K562 (cell line): ENCODE measurements around the gene IGSF3. TPM values are rescaled to one million over a fixed set of nuclear protein-coding genes. Genes with fewer than 3 reads are reported as not detected.

Experiments
- CGGBP1 ChIP-seq: fragments of 250-450 bp; sonication (Bioruptor Pico); IDR thresholded peaks from 2 replicates; pipeline ENCODE4 v1.9.0; 2021; ENCODE audit warnings: mild to moderate bottlenecking
- ELF2 ChIP-seq: fragments of 250-450 bp; sonication (Bioruptor Pico); IDR thresholded peaks from 2 replicates; pipeline ENCODE4 v1.5.0; 2021; ENCODE audit warnings: mild to moderate bottlenecking
- NCOA2 ChIP-seq, 2 experiments: fragments of 450-650 bp; IDR thresholded peaks; 2 replicates each; pipeline ENCODE4 v1.6.1; 2018; ENCODE audit warnings: mild to moderate bottlenecking in 2 of 2, moderate library complexity in 1 of 2; ENCODE audit not compliant: partially characterized antibody in 2 of 2
- NCOR1 ChIP-seq: fragments of 450-650 bp; IDR thresholded peaks from 2 replicates; pipeline ENCODE4 v1.6.1; 2016; ENCODE audit warnings: mild to moderate bottlenecking, moderate library complexity
- PATZ1 ChIP-seq: fragments of 250-450 bp; sonication (Bioruptor Pico); IDR thresholded peaks from 2 replicates; pipeline ENCODE4 v1.5.0; 2020; ENCODE audit warnings: mild to moderate bottlenecking, borderline replicate concordance
- RERE ChIP-seq: sonication (generic); formaldehyde crosslinking; IDR thresholded peaks from 2 replicates; pipeline ENCODE4 v1.8.0; 2023; ENCODE audit warnings: missing genetic modification reagents, mild to moderate bottlenecking, borderline replicate concordance
- ZBTB9 ChIP-seq: fragments of 450-650 bp; formaldehyde crosslinking; IDR thresholded peaks from 2 replicates; pipeline ENCODE4 v1.4.0; 2020; ENCODE audit warnings: mild to moderate bottlenecking, moderate library complexity
- ZC3H8 ChIP-seq: fragments of 450-650 bp; IDR thresholded peaks from 2 replicates; pipeline ENCODE4 v1.6.1; 2017
- ZNF318 ChIP-seq, 2 experiments: fragments of 450-650 bp; IDR thresholded peaks; 2 replicates each; pipeline ENCODE4 v1.6.1; 2016; ENCODE audit warnings: mild to moderate bottlenecking in 2 of 2, borderline replicate concordance in 1 of 2, low read depth in 1 of 2, moderate library complexity in 1 of 2
- polyA plus RNA-seq, 8 experiments: library from polyadenylated mRNA; depleted of rRNA in 4 of 8; stranded (reverse) in 5 of 8; unstranded in 3 of 8; fragments of >200 nt; fragmentation: Nextera tagmentation in 2 of 8; fragmentation: Illumina TruSeq in 1 of 8; extraction: Ambion mirVana in 2 of 8; extraction: Trizol in 1 of 8; gene quantifications; 2 replicates each; pipeline versions ENCODE4 v1.2.1 to v1.2.3, GENCODE V29; 2011 to 2014; ENCODE audit warnings: inconsistent platforms in 1 of 8, missing spikeins in 1 of 8
- total RNA-seq, 7 experiments: library from RNA; depleted of rRNA in 6 of 7; stranded (reverse); fragments of >200 nt in 6 of 7; fragmentation: Illumina TruSeq in 2 of 7; extraction: Trizol in 2 of 7; gene quantifications; 2 replicates each; pipeline versions ENCODE4 v1.2.1 to v1.2.3, GENCODE V29; 2011 to 2021; ENCODE audit warnings: low replicate concordance in 1 of 7

Gene IGSF3
- total and polyA plus RNA-seq, 9 of the 15 experiments (the other 6 are each of a cell fraction or from before 2014, with no cell fraction given), result 1.1 to 15.0 (median 8.3) TPM

GRCh38 chr1:116682641-116683221 is 15.2 kb upstream of the IGSF3 start (continued):
- TF ChIP-seq PATZ1 (CRISPR knock-in tag), result peak; percentile 16; the same call in 1 of the 2 replicates
- no peak for TF ChIP-seq ZNF318 (IDR thresholded peaks at IDR 0.05; ENCODE audit: borderline replicate concordance in 1 of 2, low read depth in 1 of 2)
- peak; percentile 34; the same call in 1 of the 2 replicates for TF ChIP-seq ELF2
- no peak for TF ChIP-seq NCOA2 (IDR thresholded peaks at IDR 0.05; ENCODE audit: partially characterized antibody in 2 of 2)
- TF ChIP-seq ZBTB9, result 0 out of 2 replicates have a peak, but pooled peaks have one; percentile 25
- TF ChIP-seq NCOR1, result no peak
- no peak for TF ChIP-seq CGGBP1 (CRISPR knock-in tag)
- TF ChIP-seq RERE, result no peak
- TF ChIP-seq ZC3H8, result no peak
